Smooth muscle cell (in vitro differentiated cells): Measurements from ENCODE around the gene ARFGAP3. TPM values are rescaled to one million over a fixed set of nuclear protein-coding genes. Genes with fewer than 3 reads are reported as not detected.
"Not testable (repeated sequence)": the region's sequence is repeated elsewhere in the genome, so short reads cannot be mapped to it uniquely, and the experiment has no call there.

ENCODE experiments used
- DNase-seq: peaks from one replicate; lab custom pipeline; 2025; ENCODE audit not compliant: unreplicated experiment; lab: John Stamatoyannopoulos, UW
- H2AFZ ChIP-seq: fragments of 200-600 bp; sonication (generic); 2 replicates; pipeline ENCODE4 v1.6.0; 2016; ENCODE audit warnings: antibody characterized with exemption, low read depth, mild to moderate bottlenecking
- H3F3A ChIP-seq: fragments of 200-600 bp; sonication (generic); 2 replicates; pipeline ENCODE4 v1.6.0; 2017; ENCODE audit warnings: antibody characterized with exemption, low read depth
- H3K27ac ChIP-seq: fragments of 200-600 bp; sonication (generic); 2 replicates; pipeline ENCODE4 v1.5.1; 2016; ENCODE audit warnings: low read depth, mild to moderate bottlenecking
- H3K27me3 ChIP-seq: fragments of 200-600 bp; sonication (generic); 2 replicates; pipeline ENCODE4 v1.6.1; 2016; ENCODE audit warnings: low read depth, mild to moderate bottlenecking
- H3K36me3 ChIP-seq: fragments of 200-600 bp; sonication (generic); 2 replicates; pipeline ENCODE4 v1.5.1; 2016; ENCODE audit warnings: low read depth
- H3K4me1 ChIP-seq: fragments of 200-600 bp; sonication (generic); 2 replicates; pipeline ENCODE4 v1.5.1; 2016; ENCODE audit warnings: low read depth
- H3K4me2 ChIP-seq: fragments of 200-600 bp; sonication (generic); 2 replicates; pipeline ENCODE4 v1.6.0; 2016; ENCODE audit warnings: mild to moderate bottlenecking
- H3K4me3 ChIP-seq: fragments of 200-600 bp; sonication (generic); 2 replicates; pipeline ENCODE4 v1.5.1; 2016; ENCODE audit warnings: mild to moderate bottlenecking
- H3K79me2 ChIP-seq: fragments of 200-600 bp; sonication (generic); 2 replicates; pipeline ENCODE4 v1.6.0; 2016; ENCODE audit warnings: low read depth, mild to moderate bottlenecking
- H3K9ac ChIP-seq: fragments of 200-600 bp; sonication (generic); 2 replicates; pipeline ENCODE4 v1.6.0; 2016; ENCODE audit warnings: low read depth
- H3K9me3 ChIP-seq: fragments of 200-600 bp; sonication (generic); replicated peaks from 2 replicates; pipeline ENCODE4 v1.5.1; 2016; ENCODE audit warnings: low read depth
- H4K20me1 ChIP-seq: fragments of 200-600 bp; sonication (generic); 2 replicates; pipeline ENCODE4 v1.6.0; 2016; ENCODE audit warnings: low read depth
- WGBS: methylation state at CpG from one replicate; pipeline ENCODE4 v1.1.7; 2016; ENCODE audit warnings: low lambda C conversion rate; 5-methylcytosine and 5-hydroxymethylcytosine counted together
- polyA plus RNA-seq: library from polyadenylated mRNA; unstranded; fragments of >200 nt; fragmentation: Nextera tagmentation; extraction: Ambion mirVana; gene quantifications from 2 replicates; pipeline ENCODE4 v1.2.1, GENCODE V29; 2016
- small RNA-seq: library from RNA; depleted of rRNA; stranded (forward); fragments of <200 nt; gene quantifications from one replicate; pipeline ENCODE3, GENCODE V24; 2014
- total RNA-seq: library from RNA; depleted of rRNA; stranded (reverse); fragments of >200 nt; gene quantifications from 2 replicates; pipeline ENCODE4 v1.2.3, GENCODE V29; 2014
- TF ChIP-seq, protein P1 (sequence below): fragments of 200-600 bp; sonication (generic); IDR thresholded peaks from 2 replicates; pipeline ENCODE4 v1.5.1; 2017; ENCODE audit warnings: borderline replicate concordance, mild to moderate bottlenecking, antibody characterized with exemption; ENCODE audit not compliant: insufficient read depth, poor library complexity, severe bottlenecking

ARFGAP3 gene
- total and polyA plus RNA-seq, 2 experiments from 2014 or later, result 69.2 to 89.9 TPM

DNA sequence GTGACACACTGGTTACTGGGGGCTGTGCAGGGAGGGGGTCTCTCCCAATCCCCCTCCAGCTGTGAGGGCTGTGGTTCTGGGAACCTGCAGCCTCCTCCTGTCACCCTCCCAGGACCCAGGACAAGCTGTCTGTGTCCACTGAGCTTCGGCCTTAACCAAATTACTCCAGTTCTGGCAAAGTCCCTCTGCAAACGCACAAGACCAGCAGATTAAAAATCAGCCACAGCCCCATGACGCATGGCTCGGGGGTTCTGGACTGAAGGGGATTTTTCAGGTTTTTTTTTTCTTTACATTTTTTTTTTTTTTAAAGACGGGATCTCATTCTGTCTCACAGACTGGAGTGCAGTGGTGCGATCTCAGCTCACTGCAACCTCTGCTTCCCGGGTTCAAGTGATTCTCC lies 104.2 kb downstream of the ARFGAP3 start:
- no peak overlapping the region for H2AFZ ChIP-seq
- peaks cover 18% of the 10 kb centered on the region for H3K4me1 ChIP-seq
- H3K4me3 ChIP-seq, result no peak overlapping the region
- no peak overlapping the region for H3K4me2 ChIP-seq
- no peak overlapping the region for H3K9ac ChIP-seq
- TF ChIP-seq, protein P1, sequence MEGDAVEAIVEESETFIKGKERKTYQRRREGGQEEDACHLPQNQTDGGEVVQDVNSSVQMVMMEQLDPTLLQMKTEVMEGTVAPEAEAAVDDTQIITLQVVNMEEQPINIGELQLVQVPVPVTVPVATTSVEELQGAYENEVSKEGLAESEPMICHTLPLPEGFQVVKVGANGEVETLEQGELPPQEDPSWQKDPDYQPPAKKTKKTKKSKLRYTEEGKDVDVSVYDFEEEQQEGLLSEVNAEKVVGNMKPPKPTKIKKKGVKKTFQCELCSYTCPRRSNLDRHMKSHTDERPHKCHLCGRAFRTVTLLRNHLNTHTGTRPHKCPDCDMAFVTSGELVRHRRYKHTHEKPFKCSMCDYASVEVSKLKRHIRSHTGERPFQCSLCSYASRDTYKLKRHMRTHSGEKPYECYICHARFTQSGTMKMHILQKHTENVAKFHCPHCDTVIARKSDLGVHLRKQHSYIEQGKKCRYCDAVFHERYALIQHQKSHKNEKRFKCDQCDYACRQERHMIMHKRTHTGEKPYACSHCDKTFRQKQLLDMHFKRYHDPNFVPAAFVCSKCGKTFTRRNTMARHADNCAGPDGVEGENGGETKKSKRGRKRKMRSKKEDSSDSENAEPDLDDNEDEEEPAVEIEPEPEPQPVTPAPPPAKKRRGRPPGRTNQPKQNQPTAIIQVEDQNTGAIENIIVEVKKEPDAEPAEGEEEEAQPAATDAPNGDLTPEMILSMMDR, result no peak
- WGBS, result 73% methylated on average over 7 of the region's 7 CpGs
- no peaks in the 10 kb centered on the region for H3K36me3 ChIP-seq
- H3K27me3 ChIP-seq, result no peaks in the 10 kb centered on the region
- no peaks in the 10 kb centered on the region for H3K9me3 ChIP-seq
- no peak overlapping the region for H3K27ac ChIP-seq
- DNase-seq, result no peak
- H3K79me2 ChIP-seq, result no peaks in the 10 kb centered on the region
- no peaks in the 10 kb centered on the region for H3F3A ChIP-seq
- H4K20me1 ChIP-seq, result no peaks in the 10 kb centered on the region

- Histone ChIP-seq H3K4me1 (peaks cover 23% of the 10 kb centered on the region), H2AFZ (no peak overlapping the region), H3K79me2 (no peaks in the 10 kb centered on the region), H3K27me3 (no peaks in the 10 kb centered on the region), H3F3A (peaks cover 4% of the 10 kb centered on the region), H4K20me1 (no peaks in the 10 kb centered on the region), H3K36me3 (no peaks in the 10 kb centered on the region), H3K9ac (no peak overlapping the region), H3K4me2 (no peak overlapping the region), H3K27ac (no peak overlapping the region), H3K4me3 (no peak overlapping the region), H3K9me3 (no peaks in the 10 kb centered on the region)
- TF ChIP-seq, protein P1, result no peak
- DNase-seq, result no peak
- WGBS, result 80% methylated on average over 12 of the region's 12 CpGs
Observed at GRCh38 chr22:42752230-42752746, 104.8 kb downstream of the ARFGAP3 start.

DNA sequence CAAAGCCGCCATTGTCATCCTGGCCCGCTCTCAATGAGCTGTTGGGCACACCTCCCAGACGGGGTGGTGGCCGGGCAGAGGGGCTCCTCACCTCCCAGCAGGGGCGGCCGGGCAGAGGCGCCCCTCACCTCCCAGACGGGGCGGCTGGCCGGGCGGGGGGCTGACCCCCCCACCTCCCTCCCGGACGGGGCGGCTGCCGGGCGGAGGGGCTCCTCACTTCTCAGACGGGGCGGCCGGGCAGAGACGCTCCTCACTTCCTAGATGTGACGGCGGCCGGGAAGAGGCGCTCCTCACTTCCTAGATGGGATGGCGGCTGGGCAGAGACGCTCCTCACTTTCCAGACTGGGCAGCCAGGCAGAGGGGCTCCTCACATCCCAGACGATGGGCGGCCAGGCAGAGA lies 106.7 kb downstream of the ARFGAP3 start:
- H3K4me3 ChIP-seq, H3F3A ChIP-seq, H2AFZ ChIP-seq, H3K27ac ChIP-seq, H3K27me3 ChIP-seq, H3K36me3 ChIP-seq, H3K4me2 ChIP-seq, H3K79me2 ChIP-seq, H4K20me1 ChIP-seq, H3K9ac ChIP-seq, H3K9me3 ChIP-seq, DNase-seq: not testable (repeated sequence)
- 93% methylated on average over 6 of the region's 28 CpGs for WGBS
- peaks cover 21% of the 10 kb centered on the region for H3K4me1 ChIP-seq

GRCh38 chr22:42747701-42748513 lies 109.2 kb downstream of the ARFGAP3 start:
- no peak for DNase-seq
- no peaks in the 10 kb centered on the region for H3K27me3 ChIP-seq
- H3F3A ChIP-seq, result peaks cover 10% of the 10 kb centered on the region
- TF ChIP-seq, protein P1, result no peak
- peak overlapping the region; percentile 98 for H3K27ac ChIP-seq
- no peaks in the 10 kb centered on the region for H3K9me3 ChIP-seq
- peaks cover 21% of the 10 kb centered on the region for H3K4me1 ChIP-seq
- H3K4me3 ChIP-seq, result no peak overlapping the region
- H3K36me3 ChIP-seq, result no peaks in the 10 kb centered on the region
- H3K9ac ChIP-seq, result peak overlapping the region; percentile 50
- WGBS, result 30% methylated on average over 14 of the region's 14 CpGs
- no peaks in the 10 kb centered on the region for H3K79me2 ChIP-seq
- H2AFZ ChIP-seq, result peak overlapping the region; percentile 84
- H3K4me2 ChIP-seq, result peak overlapping the region; percentile 78
- no peaks in the 10 kb centered on the region for H4K20me1 ChIP-seq

Small RNA genes lying within 50 kb of the gene (small RNA-seq; reads per million reads assigned to genes)
- not detected for gene RF00019

Other genes with a start within 250 kb of the ARFGAP3 start
- gene POLDIP3, start 242.4 kb downstream of the ARFGAP3 start, total RNA-seq, result 27.8 and 31.1 TPM in 2 replicates
- 45.5 and 49.4 TPM in 2 replicates for gene POLDIP3, start 242.4 kb downstream of the ARFGAP3 start, polyA plus RNA-seq
- gene ATP5MGL, start 216.7 kb downstream of the ARFGAP3 start, total RNA-seq, result 1.3 and 2.8 TPM in 2 replicates
- 0.41 TPM in 1 of 2 replicates, not detected in the other for gene ATP5MGL, start 216.7 kb downstream of the ARFGAP3 start, polyA plus RNA-seq
- gene CYB5R3, start 207.9 kb downstream of the ARFGAP3 start, total RNA-seq, result 76.8 and 78.2 TPM in 2 replicates
- gene CYB5R3, start 207.9 kb downstream of the ARFGAP3 start, polyA plus RNA-seq, result 321 and 365 TPM in 2 replicates
- gene A4GALT, start 136.4 kb downstream of the ARFGAP3 start, total RNA-seq, result 0.99 and 3.2 TPM in 2 replicates
- gene A4GALT, start 136.4 kb downstream of the ARFGAP3 start, polyA plus RNA-seq, result 1.6 and 8.4 TPM in 2 replicates
- gene PACSIN2, start 157.9 kb upstream of the ARFGAP3 start, total RNA-seq, result 26.3 and 34.7 TPM in 2 replicates
- 41.1 and 53.9 TPM in 2 replicates for gene PACSIN2, start 157.9 kb upstream of the ARFGAP3 start, polyA plus RNA-seq
- gene TTLL1, start 232.1 kb upstream of the ARFGAP3 start, total RNA-seq, result 12.7 and 16.2 TPM in 2 replicates
- gene TTLL1, start 232.1 kb upstream of the ARFGAP3 start, polyA plus RNA-seq, result 14.6 and 17.7 TPM in 2 replicates